AG09309 (cell line): ENCODE data around the gene ACAP1.
"Not testable (repeated sequence)": the region's sequence is repeated elsewhere in the genome, so short reads cannot be mapped to it uniquely, and the experiment has no call there.

Source experiments
- DNase-seq: peaks from one replicate; pipeline ENCODE4 v3.0.0-alpha.2; 2010; ENCODE audit warnings: low read depth
- H3K4me3 ChIP-seq: 2 replicates; pipeline ENCODE4 v1.5.1; 2011; ENCODE audit warnings: mild to moderate bottlenecking, low read depth, low read length, moderate library complexity; ENCODE audit not compliant: control insufficient read depth
- CTCF ChIP-seq: IDR thresholded peaks from 2 replicates; pipeline ENCODE4 v1.5.1; 2011; ENCODE audit warnings: mild to moderate bottlenecking, low read depth, low read length, inconsistent platforms; ENCODE audit not compliant: insufficient read depth, control insufficient read depth; ENCODE audit errors: missing control alignments

Gene ACAP1

GRCh38 chr17:7367918-7368598 is 31.7 kb downstream of the ACAP1 start:
- no peak for DNase-seq
- no peak overlapping the region for H3K4me3 ChIP-seq
- TF ChIP-seq CTCF, result no peak

- not testable (repeated sequence) for DNase-seq, H3K4me3 ChIP-seq
These were observed 32.3 kb downstream of the ACAP1 start for GRCh38 chr17:7368599-7368994.

GRCh38 chr17:7369825-7370224 is 33.5 kb downstream of the ACAP1 start:
- H3K4me3 ChIP-seq, result no peak overlapping the region
- DNase-seq, result no peak
- TF ChIP-seq CTCF, result no peak

GRCh38 chr17:7370853-7371252 is 34.5 kb downstream of the ACAP1 start:
- TF ChIP-seq CTCF, result no peak
- no peak for DNase-seq
- H3K4me3 ChIP-seq, result no peak overlapping the region

- DNase-seq, result no peak
- H3K4me3 ChIP-seq, result no peak overlapping the region
- TF ChIP-seq CTCF, result no peak
These were observed 38.0 kb downstream of the ACAP1 start for GRCh38 chr17:7374353-7374752.

- no peak for TF ChIP-seq CTCF
- H3K4me3 ChIP-seq, result no peak overlapping the region
- DNase-seq, result no peak
These were observed 42.8 kb downstream of the ACAP1 start for GRCh38 chr17:7379134-7379533.

- H3K4me3 ChIP-seq, result peak overlapping the region; percentile 31
- no peak for TF ChIP-seq CTCF
- peak; percentile 11 for DNase-seq
These were observed 44.0 kb downstream of the ACAP1 start for GRCh38 chr17:7380321-7380720.
